Measurements from ENCODE around the gene PACSIN3. TPM values are rescaled to one million over a fixed set of nuclear protein-coding genes. Genes with fewer than 3 reads are reported as not detected.

The PACSIN3 gene
- total RNA-seq, 1 donor from 2014 or later = 59.4 TPM

- Histone ChIP-seq H3K36me3 (peaks cover 0 to 11% of the 10 kb centered on the region in 2 donors), H3K9me3 (no peaks in the 10 kb centered on the region), H3K4me1 (peaks cover 34% of the 10 kb centered on the region), H3K4me3 (no peak overlapping the region), H3K27ac (no peak overlapping the region), H3K27me3 (no peaks in the 10 kb centered on the region)
- intact Hi-C loops (cut with DNase I) = no loop called here
- TF ChIP-seq CTCF (IDR thresholded peaks at IDR 0.05) = no peak
- DNase-seq (ENCODE audit: extremely low spot score in 2 of 2) = no peak
Measured at GRCh38 chr11:47183031-47183856, 3.0 kb downstream of the PACSIN3 start.

- no peak for DNase-seq (ENCODE audit: extremely low spot score in 2 of 2)
- Histone ChIP-seq H3K4me1 (peaks cover 36% of the 10 kb centered on the region), H3K27me3 (no peaks in the 10 kb centered on the region), H3K9me3 (no peaks in the 10 kb centered on the region), H3K4me3 (no peak overlapping the region), H3K27ac (no peak overlapping the region), H3K36me3 (peaks cover 0 to 11% of the 10 kb centered on the region in 2 donors)
- intact Hi-C loops (cut with DNase I) = no loop called here
- TF ChIP-seq POLR2A (IDR thresholded peaks at IDR 0.05) = no peak
- no peak for TF ChIP-seq POLR2AphosphoS5 (IDR thresholded peaks at IDR 0.05; ENCODE audit: insufficient read depth in 1 of 2, low read depth in 1 of 2)
- TF ChIP-seq CTCF (IDR thresholded peaks at IDR 0.05) = no peak
Measured at GRCh38 chr11:47182380-47182779, 3.9 kb downstream of the PACSIN3 start.

GRCh38 chr11:47181271-47181670, 5.0 kb downstream of the PACSIN3 start:
- no peak for TF ChIP-seq CTCF (IDR thresholded peaks at IDR 0.05)
- no peak for TF ChIP-seq POLR2A (IDR thresholded peaks at IDR 0.05)
- Histone ChIP-seq H3K4me1 (peaks cover 29% of the 10 kb centered on the region), H3K27ac (no peak overlapping the region), H3K4me3 (no peak overlapping the region), H3K36me3 (peaks cover 0 to 11% of the 10 kb centered on the region in 2 donors), H3K27me3 (no peaks in the 10 kb centered on the region), H3K9me3 (no peaks in the 10 kb centered on the region)
- no peak for DNase-seq (ENCODE audit: extremely low spot score in 2 of 2)
- intact Hi-C loops (cut with DNase I) = no loop called here

GRCh38 chr11:47180006-47180787, 6.0 kb downstream of the PACSIN3 start:
- TF ChIP-seq POLR2AphosphoS5 (IDR thresholded peaks at IDR 0.05; ENCODE audit: insufficient read depth in 1 of 2, low read depth in 1 of 2) (no peak), CTCF (IDR thresholded peaks at IDR 0.05) (no peak), POLR2A (IDR thresholded peaks at IDR 0.05) (no peak)
- peaks cover 0 to 13% of the 10 kb centered on the region in 2 donors for H3K36me3 ChIP-seq
- H3K9me3 ChIP-seq = no peaks in the 10 kb centered on the region
- intact Hi-C loops (cut with DNase I) = no loop called here
- H3K4me1 ChIP-seq = peaks cover 33% of the 10 kb centered on the region
- H3K27me3 ChIP-seq = no peaks in the 10 kb centered on the region
- DNase-seq (ENCODE audit: extremely low spot score in 2 of 2) = no peak
- no peak overlapping the region for H3K4me3 ChIP-seq
- H3K27ac ChIP-seq = no peak overlapping the region

GRCh38 chr11:47179655-47179991, 6.6 kb downstream of the PACSIN3 start:
- H3K27ac ChIP-seq = no peak overlapping the region
- TF ChIP-seq CTCF (IDR thresholded peaks at IDR 0.05) (no peak), POLR2AphosphoS5 (IDR thresholded peaks at IDR 0.05; ENCODE audit: insufficient read depth in 1 of 2, low read depth in 1 of 2) (no peak), POLR2A (IDR thresholded peaks at IDR 0.05) (no peak)
- DNase-seq (ENCODE audit: extremely low spot score in 2 of 2) = no peak
- H3K36me3 ChIP-seq = peaks cover 0 to 19% of the 10 kb centered on the region in 2 donors
- H3K27me3 ChIP-seq = no peaks in the 10 kb centered on the region
- no peak overlapping the region for H3K4me3 ChIP-seq
- intact Hi-C loops (cut with DNase I) = loop anchor here (5.0 kb wide), 3 partner anchors 33 to 173 kb away; partner anchors contain the start of genes DDB2, MYBPC3 and NR1H3
- H3K4me1 ChIP-seq = peaks cover 33% of the 10 kb centered on the region
- no peaks in the 10 kb centered on the region for H3K9me3 ChIP-seq

Measured in vagina (tissue), 2 donors.